ENCODE measurements around the gene PIP5K1C.

PIP5K1C gene

DNA sequence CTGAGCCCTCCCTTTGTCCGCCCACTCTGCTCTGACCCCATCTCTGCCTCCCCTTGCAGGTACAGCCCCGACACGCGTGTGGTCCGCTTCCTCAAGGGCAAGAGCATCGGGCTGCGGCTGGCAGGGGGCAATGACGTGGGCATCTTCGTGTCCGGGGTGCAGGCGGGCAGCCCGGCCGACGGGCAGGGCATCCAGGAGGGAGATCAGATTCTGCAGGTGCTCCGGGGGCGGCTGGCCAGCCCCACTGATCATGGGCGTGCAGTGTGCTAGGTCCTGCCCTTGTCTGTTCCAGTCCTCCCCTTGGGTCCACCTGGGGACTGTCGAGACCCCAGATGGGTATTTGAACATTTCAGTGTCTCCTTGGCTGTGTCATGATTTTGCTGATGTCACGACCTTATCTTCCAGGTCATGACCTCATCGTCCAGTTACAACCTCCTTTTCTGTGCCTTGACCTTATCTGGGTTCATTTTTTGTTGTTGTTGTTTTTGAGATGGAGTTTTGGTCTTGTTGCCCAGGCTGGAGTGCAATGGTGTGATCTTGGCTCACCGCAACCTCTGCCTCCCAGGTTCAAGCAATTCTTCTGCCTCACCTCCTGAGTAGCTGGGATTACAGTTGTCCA lies 35.9 kb upstream of the PIP5K1C start:
- no peaks in the 10 kb centered on the region for H3K36me3 ChIP-seq (ENCODE audit: low read depth)
- TF ChIP-seq, protein P1, sequence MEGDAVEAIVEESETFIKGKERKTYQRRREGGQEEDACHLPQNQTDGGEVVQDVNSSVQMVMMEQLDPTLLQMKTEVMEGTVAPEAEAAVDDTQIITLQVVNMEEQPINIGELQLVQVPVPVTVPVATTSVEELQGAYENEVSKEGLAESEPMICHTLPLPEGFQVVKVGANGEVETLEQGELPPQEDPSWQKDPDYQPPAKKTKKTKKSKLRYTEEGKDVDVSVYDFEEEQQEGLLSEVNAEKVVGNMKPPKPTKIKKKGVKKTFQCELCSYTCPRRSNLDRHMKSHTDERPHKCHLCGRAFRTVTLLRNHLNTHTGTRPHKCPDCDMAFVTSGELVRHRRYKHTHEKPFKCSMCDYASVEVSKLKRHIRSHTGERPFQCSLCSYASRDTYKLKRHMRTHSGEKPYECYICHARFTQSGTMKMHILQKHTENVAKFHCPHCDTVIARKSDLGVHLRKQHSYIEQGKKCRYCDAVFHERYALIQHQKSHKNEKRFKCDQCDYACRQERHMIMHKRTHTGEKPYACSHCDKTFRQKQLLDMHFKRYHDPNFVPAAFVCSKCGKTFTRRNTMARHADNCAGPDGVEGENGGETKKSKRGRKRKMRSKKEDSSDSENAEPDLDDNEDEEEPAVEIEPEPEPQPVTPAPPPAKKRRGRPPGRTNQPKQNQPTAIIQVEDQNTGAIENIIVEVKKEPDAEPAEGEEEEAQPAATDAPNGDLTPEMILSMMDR (IDR thresholded peaks at IDR 0.05; ENCODE audit: poor library complexity, severe bottlenecking), result no peak
- H3K27ac ChIP-seq (ENCODE audit: poor library complexity, severe bottlenecking), result no peak overlapping the region
- ATAC-seq (ENCODE audit: low read depth), result no peak
- no peaks in the 10 kb centered on the region for H3K4me1 ChIP-seq (ENCODE audit: insufficient read depth, poor library complexity, severe bottlenecking)
- DNase-seq (ENCODE audit: low spot score), result no peak
- H3K9me3 ChIP-seq (ENCODE audit: severe bottlenecking), result no peaks in the 10 kb centered on the region
- no peaks in the 10 kb centered on the region for H3K27me3 ChIP-seq (ENCODE audit: insufficient read depth, poor library complexity, severe bottlenecking)
- H3K4me3 ChIP-seq (ENCODE audit: severe bottlenecking), result no peak overlapping the region

DNA sequence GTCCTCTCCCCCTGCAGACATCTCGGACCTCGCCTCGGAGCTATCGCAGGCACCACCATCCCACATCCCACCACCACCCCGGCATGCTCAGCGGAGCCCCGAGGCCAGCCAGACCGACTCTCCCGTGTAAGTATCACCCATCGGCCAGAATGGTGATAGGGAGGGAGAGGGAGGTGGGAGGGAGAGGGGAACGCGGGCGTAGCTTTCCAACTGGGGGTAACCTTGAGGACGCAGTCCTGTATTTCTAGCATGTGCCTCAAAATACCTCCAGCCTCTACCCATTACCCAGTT lies 34.0 kb upstream of the PIP5K1C start:
- ATAC-seq (ENCODE audit: low read depth) (no peak), DNase-seq (ENCODE audit: low spot score) (no peak)
- Histone ChIP-seq H3K27ac (ENCODE audit: poor library complexity, severe bottlenecking) (no peak overlapping the region), H3K9me3 (ENCODE audit: severe bottlenecking) (no peaks in the 10 kb centered on the region), H3K4me3 (ENCODE audit: severe bottlenecking) (no peak overlapping the region), H3K36me3 (ENCODE audit: low read depth) (no peaks in the 10 kb centered on the region), H3K4me1 (ENCODE audit: insufficient read depth, poor library complexity, severe bottlenecking) (no peaks in the 10 kb centered on the region), H3K27me3 (ENCODE audit: insufficient read depth, poor library complexity, severe bottlenecking) (no peaks in the 10 kb centered on the region)
- TF ChIP-seq, protein P1 (IDR thresholded peaks at IDR 0.05; ENCODE audit: poor library complexity, severe bottlenecking), result no peak

DNA sequence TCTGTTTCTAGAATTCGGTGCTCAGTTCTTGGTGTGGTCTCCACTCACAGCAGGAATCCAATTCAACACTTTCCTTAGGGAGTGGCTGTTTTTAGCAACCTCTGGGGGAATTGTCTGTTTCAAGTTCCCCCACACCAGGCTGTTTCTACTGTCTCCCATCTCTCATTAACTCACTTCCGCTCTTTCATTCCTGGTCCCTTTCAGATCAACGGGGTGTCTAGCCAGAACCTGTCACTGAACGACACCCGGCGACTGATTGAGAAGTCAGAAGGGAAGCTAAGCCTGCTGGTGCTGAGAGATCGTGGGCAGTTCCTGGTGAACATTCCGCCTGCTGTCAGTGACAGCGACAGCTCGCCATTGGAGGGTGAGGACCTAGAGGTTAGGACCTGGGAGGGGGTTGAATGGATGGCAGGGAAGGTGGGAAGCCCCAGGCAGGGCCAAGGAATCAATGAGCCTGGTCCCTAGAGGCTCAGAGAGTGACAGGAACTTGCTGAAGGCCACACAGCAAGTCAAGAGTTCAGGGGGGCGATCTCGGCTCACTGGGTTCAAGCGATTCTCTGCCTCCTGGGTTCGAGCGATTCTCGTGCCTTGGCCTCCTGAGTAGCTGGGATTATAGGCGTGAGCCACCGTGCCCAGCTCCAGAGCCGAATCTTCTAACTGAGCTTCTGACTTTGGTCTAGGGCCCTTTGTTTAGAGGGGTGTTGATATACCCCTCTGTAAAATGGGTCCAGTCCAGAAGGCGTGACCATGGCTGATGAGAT lies 33.5 kb upstream of the PIP5K1C start:
- TF ChIP-seq, protein P1 (IDR thresholded peaks at IDR 0.05; ENCODE audit: poor library complexity, severe bottlenecking), result no peak

DNA sequence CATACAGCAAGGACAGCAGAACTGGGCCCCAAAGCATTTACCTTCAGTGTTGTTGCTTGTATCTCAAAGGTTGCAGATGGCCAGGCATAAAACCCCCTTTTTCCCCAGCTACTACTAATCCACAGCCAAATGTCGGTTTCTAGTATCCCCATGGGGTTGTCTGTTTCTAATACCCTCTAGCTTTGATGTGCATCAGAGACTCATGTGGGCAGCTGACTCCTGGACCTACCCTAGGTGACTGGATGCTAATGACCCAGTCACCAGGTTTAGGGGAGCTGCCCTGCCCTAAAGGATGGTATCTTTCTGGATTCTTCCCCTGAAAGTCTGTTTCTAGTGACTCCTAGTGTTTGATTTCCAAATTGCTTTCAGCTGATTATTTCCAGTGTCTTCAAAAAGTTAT lies 31.8 kb upstream of the PIP5K1C start:
- DNase-seq (ENCODE audit: low spot score), result no peak
- no peaks in the 10 kb centered on the region for H3K4me1 ChIP-seq (ENCODE audit: insufficient read depth, poor library complexity, severe bottlenecking)
- no peaks in the 10 kb centered on the region for H3K36me3 ChIP-seq (ENCODE audit: low read depth)
- no peak for ATAC-seq (ENCODE audit: low read depth)
- no peak overlapping the region for H3K27ac ChIP-seq (ENCODE audit: poor library complexity, severe bottlenecking)
- H3K4me3 ChIP-seq (ENCODE audit: severe bottlenecking), result no peak overlapping the region
- no peaks in the 10 kb centered on the region for H3K27me3 ChIP-seq (ENCODE audit: insufficient read depth, poor library complexity, severe bottlenecking)
- no peaks in the 10 kb centered on the region for H3K9me3 ChIP-seq (ENCODE audit: severe bottlenecking)
- TF ChIP-seq, protein P1 (IDR thresholded peaks at IDR 0.05; ENCODE audit: poor library complexity, severe bottlenecking), result no peak

More for the DNA sequence above, 33.5 kb upstream of the PIP5K1C start:
- Histone ChIP-seq H3K27me3 (ENCODE audit: insufficient read depth, poor library complexity, severe bottlenecking) (no peaks in the 10 kb centered on the region), H3K27ac (ENCODE audit: poor library complexity, severe bottlenecking) (no peak overlapping the region), H3K4me3 (ENCODE audit: severe bottlenecking) (no peak overlapping the region), H3K9me3 (ENCODE audit: severe bottlenecking) (no peaks in the 10 kb centered on the region), H3K36me3 (ENCODE audit: low read depth) (no peaks in the 10 kb centered on the region), H3K4me1 (ENCODE audit: insufficient read depth, poor library complexity, severe bottlenecking) (no peaks in the 10 kb centered on the region)
- no peak for ATAC-seq (ENCODE audit: low read depth)
- no peak for DNase-seq (ENCODE audit: low spot score)

DNA sequence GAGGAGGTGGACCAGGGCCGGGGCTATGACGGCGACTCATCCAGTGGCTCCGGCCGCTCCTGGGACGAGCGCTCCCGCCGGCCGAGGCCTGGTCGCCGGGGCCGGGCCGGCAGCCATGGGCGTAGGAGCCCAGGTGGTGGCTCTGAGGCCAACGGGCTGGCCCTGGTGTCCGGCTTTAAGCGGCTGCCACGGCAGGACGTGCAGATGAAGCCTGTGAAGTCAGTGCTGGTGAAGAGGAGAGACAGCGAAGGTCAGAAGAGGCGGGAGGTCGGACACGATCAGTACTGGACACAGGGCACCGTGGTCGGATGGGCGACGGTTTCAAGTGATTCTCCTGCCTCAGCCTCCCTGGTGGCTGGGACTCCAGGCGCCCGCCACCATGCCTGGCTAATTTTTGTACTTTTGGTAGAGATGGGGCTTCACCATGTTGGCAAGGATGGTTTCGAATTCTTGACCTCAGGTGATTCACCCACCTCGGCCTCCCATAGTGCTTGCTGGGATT lies 30.2 kb upstream of the PIP5K1C start:
- ATAC-seq (ENCODE audit: low read depth) (no peak), DNase-seq (ENCODE audit: low spot score) (no peak)
- TF ChIP-seq, protein P1 (IDR thresholded peaks at IDR 0.05; ENCODE audit: poor library complexity, severe bottlenecking), result no peak
- no peaks in the 10 kb centered on the region for H3K9me3 ChIP-seq (ENCODE audit: severe bottlenecking)
- H3K27ac ChIP-seq (ENCODE audit: poor library complexity, severe bottlenecking), result no peak overlapping the region
- H3K4me3 ChIP-seq (ENCODE audit: severe bottlenecking), result no peak overlapping the region
- H3K36me3 ChIP-seq (ENCODE audit: low read depth), result no peaks in the 10 kb centered on the region
- H3K4me1 ChIP-seq (ENCODE audit: insufficient read depth, poor library complexity, severe bottlenecking), result no peaks in the 10 kb centered on the region
- H3K27me3 ChIP-seq (ENCODE audit: insufficient read depth, poor library complexity, severe bottlenecking), result no peaks in the 10 kb centered on the region

Measured in RWPE2 (cell line).